Measurements from ENCODE around the gene IFNG-AS1. TPM values are rescaled to one million over a fixed set of nuclear protein-coding genes. Genes with fewer than 3 reads are reported as not detected.

The IFNG-AS1 gene
- total RNA-seq, 1 donor, result under 0.01 TPM

DNA sequence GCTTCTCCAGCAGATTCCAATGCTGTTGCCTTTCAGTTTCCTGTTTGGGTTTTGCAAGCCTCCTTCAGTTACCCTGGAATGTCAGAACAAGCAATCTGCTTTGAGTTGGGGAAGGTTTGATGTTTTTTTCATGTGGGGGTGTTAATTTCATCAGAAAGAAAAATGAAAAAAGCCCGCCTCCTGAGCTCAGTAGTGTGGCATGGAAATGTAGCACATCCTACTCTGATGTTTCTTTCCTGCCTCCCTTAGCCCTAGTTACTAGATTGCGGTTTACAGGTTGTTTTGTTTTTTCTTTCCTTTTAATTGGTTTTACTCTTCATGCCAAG, 22.6 kb downstream of the IFNG-AS1 start:
- Histone ChIP-seq H3K4me1 (ENCODE audit: insufficient read depth, low read length) (no peaks in the 10 kb centered on the region), H3K36me3 (ENCODE audit: insufficient read depth, low read length) (no peaks in the 10 kb centered on the region), H3K4me2 (ENCODE audit: insufficient read depth, low read length) (no peak overlapping the region), H3K4me3 (ENCODE audit: insufficient read depth, low read length) (no peak overlapping the region), H3K27ac (ENCODE audit: low read depth, low read length) (no peak overlapping the region), H3K27me3 (ENCODE audit: insufficient read depth, low read length) (no peaks in the 10 kb centered on the region), H2AFZ (ENCODE audit: low read length) (no peak overlapping the region), H3K79me2 (ENCODE audit: insufficient read depth, low read length) (no peaks in the 10 kb centered on the region), H4K20me1 (ENCODE audit: insufficient read depth, low read length) (no peaks in the 10 kb centered on the region), H3K9me3 (ENCODE audit: low read depth, low read length) (no peaks in the 10 kb centered on the region)
- TF ChIP-seq, protein P1, sequence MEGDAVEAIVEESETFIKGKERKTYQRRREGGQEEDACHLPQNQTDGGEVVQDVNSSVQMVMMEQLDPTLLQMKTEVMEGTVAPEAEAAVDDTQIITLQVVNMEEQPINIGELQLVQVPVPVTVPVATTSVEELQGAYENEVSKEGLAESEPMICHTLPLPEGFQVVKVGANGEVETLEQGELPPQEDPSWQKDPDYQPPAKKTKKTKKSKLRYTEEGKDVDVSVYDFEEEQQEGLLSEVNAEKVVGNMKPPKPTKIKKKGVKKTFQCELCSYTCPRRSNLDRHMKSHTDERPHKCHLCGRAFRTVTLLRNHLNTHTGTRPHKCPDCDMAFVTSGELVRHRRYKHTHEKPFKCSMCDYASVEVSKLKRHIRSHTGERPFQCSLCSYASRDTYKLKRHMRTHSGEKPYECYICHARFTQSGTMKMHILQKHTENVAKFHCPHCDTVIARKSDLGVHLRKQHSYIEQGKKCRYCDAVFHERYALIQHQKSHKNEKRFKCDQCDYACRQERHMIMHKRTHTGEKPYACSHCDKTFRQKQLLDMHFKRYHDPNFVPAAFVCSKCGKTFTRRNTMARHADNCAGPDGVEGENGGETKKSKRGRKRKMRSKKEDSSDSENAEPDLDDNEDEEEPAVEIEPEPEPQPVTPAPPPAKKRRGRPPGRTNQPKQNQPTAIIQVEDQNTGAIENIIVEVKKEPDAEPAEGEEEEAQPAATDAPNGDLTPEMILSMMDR (IDR thresholded peaks at IDR 0.05; ENCODE audit: extremely low read depth, low read depth, low read length), result no peak
- DNase-seq (ENCODE audit: insufficient read length, low spot score, missing footprints), result no peak

DNA sequence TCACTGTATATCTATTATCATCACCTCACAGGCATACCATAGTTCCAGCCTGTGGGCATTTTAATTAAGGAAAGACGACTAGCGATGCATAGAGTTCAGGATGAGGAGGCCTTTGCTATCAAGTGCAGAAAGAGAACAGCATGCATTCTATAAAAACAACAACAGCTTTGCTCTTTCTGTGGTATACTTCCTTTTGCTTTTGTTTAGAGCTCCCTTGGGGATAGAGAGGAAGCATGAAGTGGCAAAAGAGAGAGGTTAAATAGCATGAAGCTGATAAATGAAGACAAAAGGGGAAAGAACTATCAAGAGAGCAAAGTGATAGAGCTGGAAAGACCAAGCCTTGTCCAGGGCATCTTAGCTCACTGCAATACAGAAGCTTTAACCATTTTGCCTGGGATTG, 23.5 kb downstream of the IFNG-AS1 start:
- Histone ChIP-seq H3K4me3 (ENCODE audit: insufficient read depth, low read length) (no peak overlapping the region), H3K4me1 (ENCODE audit: insufficient read depth, low read length) (no peaks in the 10 kb centered on the region), H3K4me2 (ENCODE audit: insufficient read depth, low read length) (no peak overlapping the region), H3K36me3 (ENCODE audit: insufficient read depth, low read length) (no peaks in the 10 kb centered on the region), H3K79me2 (ENCODE audit: insufficient read depth, low read length) (no peaks in the 10 kb centered on the region), H4K20me1 (ENCODE audit: insufficient read depth, low read length) (no peaks in the 10 kb centered on the region), H2AFZ (ENCODE audit: low read length) (no peak overlapping the region), H3K9me3 (ENCODE audit: low read depth, low read length) (no peaks in the 10 kb centered on the region), H3K27me3 (ENCODE audit: insufficient read depth, low read length) (no peaks in the 10 kb centered on the region), H3K27ac (ENCODE audit: low read depth, low read length) (no peak overlapping the region)
- TF ChIP-seq, protein P1 (IDR thresholded peaks at IDR 0.05; ENCODE audit: extremely low read depth, low read depth, low read length), result no peak
- DNase-seq (ENCODE audit: insufficient read length, low spot score, missing footprints), result no peak

DNA sequence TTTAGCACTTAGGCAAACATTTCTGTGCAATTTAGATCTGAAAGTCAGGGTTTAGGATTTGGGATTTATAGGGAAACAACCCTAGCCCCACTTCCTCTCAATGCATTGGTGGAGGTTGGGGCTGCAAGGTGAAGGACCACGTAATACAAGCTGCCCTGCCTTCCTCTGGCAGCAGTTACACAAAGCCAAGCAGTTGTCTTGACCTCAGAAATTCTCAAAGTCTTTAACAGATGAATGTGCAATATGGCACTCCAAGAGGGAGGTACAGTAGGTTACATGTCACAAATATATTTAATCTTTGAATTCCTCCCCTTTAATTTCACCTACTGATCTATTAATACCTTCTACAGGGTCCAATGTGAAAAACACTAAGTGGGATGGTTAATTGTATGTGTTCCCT, 23.9 kb downstream of the IFNG-AS1 start:
- Histone ChIP-seq H3K27ac (ENCODE audit: low read depth, low read length) (no peak overlapping the region), H3K4me3 (ENCODE audit: insufficient read depth, low read length) (no peak overlapping the region)
- TF ChIP-seq, protein P1 (IDR thresholded peaks at IDR 0.05; ENCODE audit: extremely low read depth, low read depth, low read length), result no peak

DNA sequence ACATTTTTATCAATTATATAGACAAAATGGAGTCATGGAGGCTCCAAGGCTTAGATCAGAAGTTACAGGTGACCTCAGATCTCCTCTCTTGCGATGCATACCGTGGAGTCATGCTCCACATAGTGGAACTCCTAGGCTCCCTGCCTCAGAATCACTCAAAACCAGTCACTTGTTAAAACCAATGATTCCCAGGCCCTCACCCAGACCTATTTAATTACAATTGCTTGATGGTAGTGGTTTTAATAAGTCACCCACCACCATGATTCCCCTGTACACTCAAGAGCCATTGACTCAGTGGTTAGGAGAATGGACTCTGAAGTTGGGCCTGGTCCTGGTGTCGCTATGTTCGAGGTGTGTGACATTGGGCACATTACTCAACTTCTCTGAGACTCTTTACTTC, 26.9 kb downstream of the IFNG-AS1 start:
- TF ChIP-seq, protein P1 (IDR thresholded peaks at IDR 0.05; ENCODE audit: extremely low read depth, low read depth, low read length), result no peak
- no peak for DNase-seq (ENCODE audit: insufficient read length, low spot score, missing footprints)
- no peaks in the 10 kb centered on the region for H3K9me3 ChIP-seq (ENCODE audit: low read depth, low read length)
- H3K27me3 ChIP-seq (ENCODE audit: insufficient read depth, low read length), result no peaks in the 10 kb centered on the region
- H3K4me1 ChIP-seq (ENCODE audit: insufficient read depth, low read length), result no peaks in the 10 kb centered on the region
- no peak overlapping the region for H3K4me3 ChIP-seq (ENCODE audit: insufficient read depth, low read length)
- H3K79me2 ChIP-seq (ENCODE audit: insufficient read depth, low read length), result no peaks in the 10 kb centered on the region
- no peak overlapping the region for H2AFZ ChIP-seq (ENCODE audit: low read length)
- no peak overlapping the region for H3K4me2 ChIP-seq (ENCODE audit: insufficient read depth, low read length)
- no peaks in the 10 kb centered on the region for H3K36me3 ChIP-seq (ENCODE audit: insufficient read depth, low read length)
- no peak overlapping the region for H3K27ac ChIP-seq (ENCODE audit: low read depth, low read length)
- no peaks in the 10 kb centered on the region for H4K20me1 ChIP-seq (ENCODE audit: insufficient read depth, low read length)

More for the DNA sequence above, 23.9 kb downstream of the IFNG-AS1 start:
- DNase-seq (ENCODE audit: insufficient read length, low spot score, missing footprints), result no peak
- no peak overlapping the region for H3K4me2 ChIP-seq (ENCODE audit: insufficient read depth, low read length)
- H3K79me2 ChIP-seq (ENCODE audit: insufficient read depth, low read length), result no peaks in the 10 kb centered on the region
- H2AFZ ChIP-seq (ENCODE audit: low read length), result no peak overlapping the region
- H4K20me1 ChIP-seq (ENCODE audit: insufficient read depth, low read length), result no peaks in the 10 kb centered on the region
- H3K9me3 ChIP-seq (ENCODE audit: low read depth, low read length), result no peaks in the 10 kb centered on the region
- no peaks in the 10 kb centered on the region for H3K27me3 ChIP-seq (ENCODE audit: insufficient read depth, low read length)
- no peaks in the 10 kb centered on the region for H3K4me1 ChIP-seq (ENCODE audit: insufficient read depth, low read length)
- H3K36me3 ChIP-seq (ENCODE audit: insufficient read depth, low read length), result no peaks in the 10 kb centered on the region
